Liver (tissue), 3 donors: ENCODE measurements around the gene ECT2.
"Not testable (repeated sequence)": the region's sequence is repeated elsewhere in the genome, so short reads cannot be mapped to it uniquely, and the experiment has no call there.

Experiments
- EGR1 ChIP-seq, 2 donors: IDR thresholded peaks; 2 replicates each; pipeline ENCODE4 v1.6.1; 2016 to 2018; ENCODE audit warnings: antibody characterized with exemption in 2 of 2, low read depth in 2 of 2
- FOXA2 ChIP-seq: IDR thresholded peaks from 2 replicates; pipeline ENCODE4 v1.6.1; 2016; ENCODE audit warnings: antibody characterized with exemption
- GABPA ChIP-seq, 2 donors: IDR thresholded peaks in 1 of 2; conservative IDR thresholded peaks in 1 of 2; 2 replicates each; pipeline ENCODE4 v1.6.1; 2016; ENCODE audit warnings: antibody characterized with exemption in 2 of 2, mild to moderate bottlenecking in 1 of 2, moderate library complexity in 1 of 2
- HNF4A ChIP-seq, 2 donors: conservative IDR thresholded peaks; 2 replicates each; pipeline ENCODE4 v1.6.1; 2016; ENCODE audit warnings: antibody characterized with exemption in 2 of 2, mild to moderate bottlenecking in 2 of 2
- JUND ChIP-seq, 2 donors: IDR thresholded peaks; 2 replicates each; pipeline ENCODE4 v1.6.1; 2016; ENCODE audit warnings: antibody characterized with exemption in 2 of 2
- RAD21 ChIP-seq, 2 donors: IDR thresholded peaks; 2 replicates each; pipeline ENCODE4 v1.6.1; 2016; ENCODE audit warnings: antibody characterized with exemption in 2 of 2, mild to moderate bottlenecking in 2 of 2
- REST ChIP-seq: IDR thresholded peaks from 2 replicates; pipeline ENCODE4 v1.6.1; 2016; ENCODE audit warnings: antibody characterized with exemption, mild to moderate bottlenecking
- RXRA ChIP-seq, 2 donors: IDR thresholded peaks; 2 replicates each; pipeline ENCODE4 v1.6.1; 2017 to 2018; ENCODE audit warnings: antibody characterized with exemption in 2 of 2, mild to moderate bottlenecking in 1 of 2
- SP1 ChIP-seq: IDR thresholded peaks from 2 replicates; pipeline ENCODE4 v1.6.1; 2018; ENCODE audit warnings: antibody characterized with exemption, mild to moderate bottlenecking
- TAF1 ChIP-seq: conservative IDR thresholded peaks from 2 replicates; pipeline ENCODE4 v1.6.1; 2016; ENCODE audit warnings: antibody characterized with exemption, mild to moderate bottlenecking
- YY1 ChIP-seq: IDR thresholded peaks from 2 replicates; pipeline ENCODE4 v1.6.1; 2016; ENCODE audit warnings: antibody characterized with exemption, mild to moderate bottlenecking
- TF ChIP-seq, protein P1 (sequence below): fragments of 150-350 bp; IDR thresholded peaks from 2 replicates; pipeline ENCODE4 v1.5.1; 2017; ENCODE audit warnings: improper control_type of control experiment, low read depth, low read length; ENCODE audit not compliant: missing input control
- donor health status: healthy.
- donor health status: healthy.

DNA sequence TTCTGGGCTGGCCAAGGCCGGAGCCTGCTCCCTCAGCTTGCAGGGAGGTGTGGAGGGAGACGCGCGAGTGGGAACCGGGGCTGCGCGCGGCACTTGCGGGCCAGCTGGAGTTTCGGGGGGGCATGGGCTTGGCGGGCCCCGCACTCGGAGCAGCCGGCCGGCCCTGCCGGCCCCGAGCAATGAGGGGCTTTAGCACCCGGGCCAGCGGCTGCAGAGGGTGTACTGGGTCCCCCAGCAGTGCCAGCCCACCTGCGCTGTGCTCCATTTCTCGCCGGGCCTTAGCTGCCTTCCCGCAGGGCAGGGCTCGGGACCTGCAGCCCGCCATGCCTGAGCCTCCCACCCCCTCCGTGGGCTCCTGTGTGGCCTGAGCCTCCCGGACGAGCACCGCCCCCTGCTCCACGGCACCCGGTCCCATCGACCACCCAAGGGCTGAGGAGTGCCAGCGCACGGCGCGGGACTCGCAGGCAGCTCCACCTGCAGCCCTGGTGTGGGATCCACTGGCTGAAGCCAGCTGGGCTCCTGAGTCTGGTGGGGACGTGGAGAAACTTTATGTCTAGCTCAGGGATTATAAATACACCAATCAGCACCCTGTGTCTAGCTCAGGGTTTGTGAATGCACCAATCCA lies 116.3 kb downstream of the ECT2 start:
- TF ChIP-seq, protein P1, sequence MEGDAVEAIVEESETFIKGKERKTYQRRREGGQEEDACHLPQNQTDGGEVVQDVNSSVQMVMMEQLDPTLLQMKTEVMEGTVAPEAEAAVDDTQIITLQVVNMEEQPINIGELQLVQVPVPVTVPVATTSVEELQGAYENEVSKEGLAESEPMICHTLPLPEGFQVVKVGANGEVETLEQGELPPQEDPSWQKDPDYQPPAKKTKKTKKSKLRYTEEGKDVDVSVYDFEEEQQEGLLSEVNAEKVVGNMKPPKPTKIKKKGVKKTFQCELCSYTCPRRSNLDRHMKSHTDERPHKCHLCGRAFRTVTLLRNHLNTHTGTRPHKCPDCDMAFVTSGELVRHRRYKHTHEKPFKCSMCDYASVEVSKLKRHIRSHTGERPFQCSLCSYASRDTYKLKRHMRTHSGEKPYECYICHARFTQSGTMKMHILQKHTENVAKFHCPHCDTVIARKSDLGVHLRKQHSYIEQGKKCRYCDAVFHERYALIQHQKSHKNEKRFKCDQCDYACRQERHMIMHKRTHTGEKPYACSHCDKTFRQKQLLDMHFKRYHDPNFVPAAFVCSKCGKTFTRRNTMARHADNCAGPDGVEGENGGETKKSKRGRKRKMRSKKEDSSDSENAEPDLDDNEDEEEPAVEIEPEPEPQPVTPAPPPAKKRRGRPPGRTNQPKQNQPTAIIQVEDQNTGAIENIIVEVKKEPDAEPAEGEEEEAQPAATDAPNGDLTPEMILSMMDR = not testable (repeated sequence)
- TF ChIP-seq GABPA (IDR thresholded peaks at IDR 0.05 in 1 of 2, conservative IDR thresholded peaks at IDR 0.05 in 1 of 2); REST; YY1; HNF4A (conservative IDR thresholded peaks at IDR 0.05); EGR1 (IDR thresholded peaks at IDR 0.05; ENCODE audit: low read depth in 2 of 2); JUND (IDR thresholded peaks at IDR 0.05); RXRA (IDR thresholded peaks at IDR 0.05); FOXA2; RAD21 (IDR thresholded peaks at IDR 0.05); SP1; TAF1: not testable (repeated sequence)
